ENCODE data around the gene SPPL3. TPM values are rescaled to one million over a fixed set of nuclear protein-coding genes. Genes with fewer than 3 reads are reported as not detected.

Gene SPPL3
- total and polyA plus RNA-seq, 8 donors, result 5.0 to 63.4 (median 18.0) TPM

DNA sequence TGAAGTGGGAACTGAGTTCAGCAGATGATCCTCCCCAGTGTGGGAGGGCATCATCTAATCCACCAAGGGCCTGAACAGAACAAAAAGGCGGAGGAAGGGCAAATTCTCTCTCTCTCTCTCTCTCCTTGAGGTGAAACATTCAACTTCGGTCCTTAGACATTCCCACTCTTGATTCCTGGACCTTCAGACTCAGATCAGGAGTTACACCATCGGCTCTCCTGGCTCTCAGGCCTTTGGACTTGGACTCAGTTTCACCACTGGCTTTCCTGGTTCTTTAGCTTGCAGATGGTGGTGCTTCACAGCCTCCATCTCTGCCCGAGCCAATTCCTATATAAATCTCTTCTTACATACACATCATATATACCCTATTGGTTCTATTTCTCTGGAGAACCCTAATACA lies 73.2 kb downstream of the SPPL3 start:
- H3K27me3 ChIP-seq, result no peaks in the 10 kb centered on the region
- TF ChIP-seq EP300 (IDR thresholded peaks at IDR 0.05) (no peak), POLR2AphosphoS5 (IDR thresholded peaks at IDR 0.05) (no peak), POLR2A (IDR thresholded peaks at IDR 0.05) (no peak)
- TF ChIP-seq, protein P1, sequence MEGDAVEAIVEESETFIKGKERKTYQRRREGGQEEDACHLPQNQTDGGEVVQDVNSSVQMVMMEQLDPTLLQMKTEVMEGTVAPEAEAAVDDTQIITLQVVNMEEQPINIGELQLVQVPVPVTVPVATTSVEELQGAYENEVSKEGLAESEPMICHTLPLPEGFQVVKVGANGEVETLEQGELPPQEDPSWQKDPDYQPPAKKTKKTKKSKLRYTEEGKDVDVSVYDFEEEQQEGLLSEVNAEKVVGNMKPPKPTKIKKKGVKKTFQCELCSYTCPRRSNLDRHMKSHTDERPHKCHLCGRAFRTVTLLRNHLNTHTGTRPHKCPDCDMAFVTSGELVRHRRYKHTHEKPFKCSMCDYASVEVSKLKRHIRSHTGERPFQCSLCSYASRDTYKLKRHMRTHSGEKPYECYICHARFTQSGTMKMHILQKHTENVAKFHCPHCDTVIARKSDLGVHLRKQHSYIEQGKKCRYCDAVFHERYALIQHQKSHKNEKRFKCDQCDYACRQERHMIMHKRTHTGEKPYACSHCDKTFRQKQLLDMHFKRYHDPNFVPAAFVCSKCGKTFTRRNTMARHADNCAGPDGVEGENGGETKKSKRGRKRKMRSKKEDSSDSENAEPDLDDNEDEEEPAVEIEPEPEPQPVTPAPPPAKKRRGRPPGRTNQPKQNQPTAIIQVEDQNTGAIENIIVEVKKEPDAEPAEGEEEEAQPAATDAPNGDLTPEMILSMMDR (IDR thresholded peaks at IDR 0.05), result no peak
- intact Hi-C loops (cut with DNase I; ENCODE audit: low total_unique reads), result no loop called here
- WGBS, 5 donors, result 80 to 87% (median 81%) methylated on average over 4 of the region's 4 CpGs
- H3K36me3 ChIP-seq, result no peaks in the 10 kb centered on the region
- no peak overlapping the region for H3K4me3 ChIP-seq
- peak overlapping the region in 1 of 5 donors; percentile 3 for H3K27ac ChIP-seq
- H3K9me3 ChIP-seq, result no peaks in the 10 kb centered on the region
- no peak for DNase-seq
- H3K4me1 ChIP-seq, result peaks cover 28 to 93% (median 72%) of the 10 kb centered on the region in 4 donors

DNA sequence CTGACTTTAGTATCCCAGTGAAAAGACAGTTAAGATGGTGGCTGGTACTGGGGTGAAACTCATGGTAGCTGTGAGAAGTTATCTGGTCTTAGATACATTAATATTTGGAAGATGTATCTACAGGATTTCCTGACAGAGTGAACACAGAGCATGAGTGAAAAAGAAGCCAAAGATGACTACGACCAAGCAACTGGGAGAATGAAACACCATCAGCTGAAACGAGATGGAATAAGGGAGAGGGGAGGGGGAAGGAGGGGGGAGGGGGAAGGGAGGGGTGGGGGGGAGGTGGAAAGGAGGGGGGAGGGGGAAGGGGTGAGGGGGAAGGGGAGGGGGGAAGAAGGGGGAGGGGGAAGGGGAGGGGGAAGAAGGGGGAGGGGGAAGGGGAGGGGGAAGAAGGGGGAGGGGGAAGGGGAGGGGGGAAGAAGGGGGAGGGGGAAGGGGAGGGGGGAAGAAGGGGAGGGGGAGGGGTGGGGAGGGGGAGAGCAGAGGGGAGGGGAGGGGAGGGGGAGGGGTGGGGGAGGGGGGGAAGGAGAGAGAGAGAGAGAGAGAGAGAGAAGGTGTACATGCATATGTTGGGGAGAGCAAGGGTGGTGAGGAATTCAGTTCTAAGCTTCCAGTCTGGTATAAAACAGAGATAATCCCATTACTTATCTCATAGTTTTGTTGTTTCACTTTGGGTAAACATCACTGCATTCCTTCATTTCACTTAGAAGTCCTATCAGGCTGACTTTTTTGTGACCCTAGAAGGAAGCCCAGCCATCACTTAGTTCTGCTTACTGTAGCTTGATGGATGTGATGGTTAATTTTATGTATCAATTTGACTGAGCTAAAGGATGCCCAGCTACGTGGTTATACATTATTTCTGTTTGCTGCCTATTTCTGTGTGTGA lies 73.9 kb downstream of the SPPL3 start:
- Histone ChIP-seq H3K9me3 (no peaks in the 10 kb centered on the region), H3K4me1 (peaks cover 28 to 93% (median 68%) of the 10 kb centered on the region in 4 donors), H3K36me3 (no peaks in the 10 kb centered on the region), H3K27ac (peak overlapping the region in 1 of 5 donors; percentile 54), H3K27me3 (no peaks in the 10 kb centered on the region), H3K4me3 (no peak overlapping the region)
- 30 to 48% (median 39%) methylated on average over 2 to 3 of the region's 3 CpGs for WGBS, 5 donors
- peak in 1 of 2 donors; percentile 18 for DNase-seq
- TF ChIP-seq EP300 (IDR thresholded peaks at IDR 0.05) (no peak), POLR2A (IDR thresholded peaks at IDR 0.05) (no peak), POLR2AphosphoS5 (IDR thresholded peaks at IDR 0.05) (no peak)
- TF ChIP-seq, protein P1 (IDR thresholded peaks at IDR 0.05), result no peak
- intact Hi-C loops (cut with DNase I; ENCODE audit: low total_unique reads), result no loop called here

DNA sequence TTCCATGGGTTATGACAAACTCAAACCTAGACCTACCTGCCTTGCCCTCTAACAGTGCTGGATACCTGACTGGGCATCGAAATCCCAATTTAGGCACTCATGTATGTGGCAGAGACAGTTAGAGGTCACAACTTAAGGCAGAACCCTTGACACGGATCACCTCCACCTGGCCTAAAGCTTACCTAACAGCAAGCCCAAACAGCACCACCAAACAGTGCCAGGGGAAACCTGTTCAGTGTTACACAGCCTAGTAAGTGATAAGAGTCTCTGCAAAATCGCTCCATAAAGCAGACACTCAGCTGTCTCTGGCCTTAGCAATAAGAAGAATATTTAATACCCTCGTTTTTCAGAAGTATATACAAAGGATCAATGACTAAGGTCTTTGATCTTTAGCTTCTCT lies 77.8 kb downstream of the SPPL3 start:
- Histone ChIP-seq H3K27ac (peak overlapping the region in 2 of 5 donors; percentile 5 to 42), H3K9me3 (no peaks in the 10 kb centered on the region), H3K36me3 (no peaks in the 10 kb centered on the region), H3K27me3 (no peaks in the 10 kb centered on the region), H3K4me1 (peaks cover 21 to 83% (median 50%) of the 10 kb centered on the region in 4 donors), H3K4me3 (no peak overlapping the region)
- intact Hi-C loops (cut with DNase I; ENCODE audit: low total_unique reads), result no loop called here
- TF ChIP-seq POLR2AphosphoS5 (IDR thresholded peaks at IDR 0.05) (no peak), POLR2A (IDR thresholded peaks at IDR 0.05) (no peak), EP300 (IDR thresholded peaks at IDR 0.05) (no peak)
- TF ChIP-seq, protein P1 (IDR thresholded peaks at IDR 0.05), result no peak
- 38 to 57% (median 52%) methylated on average over 4 of the region's 4 CpGs for WGBS, 5 donors
- no peak for DNase-seq

DNA sequence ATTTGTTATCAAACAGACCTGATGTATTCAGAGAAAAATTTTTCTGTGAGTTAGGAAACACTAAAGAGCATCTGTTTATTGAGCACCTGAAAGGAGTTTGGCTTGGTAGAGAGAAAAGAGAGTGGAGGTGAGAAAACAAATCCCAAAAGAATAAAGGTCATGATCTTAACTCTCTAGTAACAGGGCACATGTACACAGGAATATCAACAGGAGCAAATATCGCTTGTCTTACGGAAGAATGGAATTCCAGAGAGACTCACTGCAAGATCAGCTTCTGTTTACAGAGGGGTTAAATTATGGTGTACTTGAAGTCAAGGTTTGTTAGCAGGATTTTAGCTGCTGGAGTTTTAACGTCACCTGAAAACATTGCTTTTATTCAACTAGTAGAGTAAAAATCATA lies 78.8 kb downstream of the SPPL3 start:
- TF ChIP-seq, protein P1 (IDR thresholded peaks at IDR 0.05), result no peak
- TF ChIP-seq POLR2AphosphoS5 (IDR thresholded peaks at IDR 0.05) (no peak), EP300 (IDR thresholded peaks at IDR 0.05) (no peak), POLR2A (IDR thresholded peaks at IDR 0.05) (no peak)
- DNase-seq, result no peak
- intact Hi-C loops (cut with DNase I; ENCODE audit: low total_unique reads), result no loop called here
- Histone ChIP-seq H3K4me3 (no peak overlapping the region), H3K27ac (no peak overlapping the region), H3K9me3 (no peaks in the 10 kb centered on the region), H3K36me3 (no peaks in the 10 kb centered on the region), H3K4me1 (peaks cover 13 to 76% (median 42%) of the 10 kb centered on the region in 4 donors), H3K27me3 (no peaks in the 10 kb centered on the region)
- 42 to 65% (median 56%) methylated on average over 3 of the region's 3 CpGs for WGBS, 5 donors

Data from stomach (tissue), 9 donors.